Hematopoietic multipotent progenitor cell treated with erythropoietin and hydrocortisone succinate and interleukin-3 and kit ligand, for 4 days (in vitro differentiated cells): ENCODE measurements around the gene SLC19A2.
"Not testable (repeated sequence)": the region's sequence is repeated elsewhere in the genome, so short reads cannot be mapped to it uniquely, and the experiment has no call there.

Source experiments
- DNase-seq: peaks from one replicate; pipeline ENCODE4 v3.0.0-alpha.2; 2015

The SLC19A2 gene, protein sequence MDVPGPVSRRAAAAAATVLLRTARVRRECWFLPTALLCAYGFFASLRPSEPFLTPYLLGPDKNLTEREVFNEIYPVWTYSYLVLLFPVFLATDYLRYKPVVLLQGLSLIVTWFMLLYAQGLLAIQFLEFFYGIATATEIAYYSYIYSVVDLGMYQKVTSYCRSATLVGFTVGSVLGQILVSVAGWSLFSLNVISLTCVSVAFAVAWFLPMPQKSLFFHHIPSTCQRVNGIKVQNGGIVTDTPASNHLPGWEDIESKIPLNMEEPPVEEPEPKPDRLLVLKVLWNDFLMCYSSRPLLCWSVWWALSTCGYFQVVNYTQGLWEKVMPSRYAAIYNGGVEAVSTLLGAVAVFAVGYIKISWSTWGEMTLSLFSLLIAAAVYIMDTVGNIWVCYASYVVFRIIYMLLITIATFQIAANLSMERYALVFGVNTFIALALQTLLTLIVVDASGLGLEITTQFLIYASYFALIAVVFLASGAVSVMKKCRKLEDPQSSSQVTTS

GRCh38 chr1:169485431-169486280 lies at the start of gene SLC19A2:
SLC19A2 (minus strand) TSS chr1:169485944; CDS start chr1:169485766, 178 bp downstream.
- DNase-seq = peak; percentile 100

- no peak for DNase-seq
Measured at GRCh38 chr1:169534653-169535052, 48.9 kb upstream of the SLC19A2 start.

DNA sequence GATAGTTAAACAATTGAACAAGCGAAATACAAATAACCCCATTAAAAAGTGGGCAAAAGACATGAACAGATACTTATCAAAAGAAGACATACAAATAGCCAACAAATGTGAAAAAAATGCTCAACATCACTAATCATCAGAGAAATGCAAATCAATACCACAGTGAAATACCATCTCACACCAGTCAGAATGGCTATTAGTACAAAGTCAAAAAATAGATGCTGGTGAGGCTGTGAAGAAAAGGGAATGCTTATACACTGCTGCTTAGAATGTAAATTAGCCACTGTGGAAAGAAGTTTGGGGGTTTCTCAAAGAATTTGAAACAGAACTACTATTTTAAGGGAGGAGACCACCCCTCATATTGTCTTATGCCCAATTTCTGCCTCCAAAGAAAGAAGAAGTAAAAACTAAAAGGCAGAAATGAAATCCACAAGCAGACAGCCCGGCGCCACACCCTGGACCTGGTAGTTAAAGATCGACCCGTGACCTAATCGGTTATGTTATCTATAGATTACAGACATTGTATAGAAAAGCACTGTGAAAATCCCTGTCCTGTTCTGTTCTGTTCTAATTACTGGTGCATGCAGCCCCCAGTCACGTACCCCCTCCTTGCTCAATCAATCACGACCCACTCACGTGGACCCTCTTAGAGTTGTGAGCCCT lies 47.9 kb upstream of the SLC19A2 start:
- not testable (repeated sequence) for DNase-seq

DNA sequence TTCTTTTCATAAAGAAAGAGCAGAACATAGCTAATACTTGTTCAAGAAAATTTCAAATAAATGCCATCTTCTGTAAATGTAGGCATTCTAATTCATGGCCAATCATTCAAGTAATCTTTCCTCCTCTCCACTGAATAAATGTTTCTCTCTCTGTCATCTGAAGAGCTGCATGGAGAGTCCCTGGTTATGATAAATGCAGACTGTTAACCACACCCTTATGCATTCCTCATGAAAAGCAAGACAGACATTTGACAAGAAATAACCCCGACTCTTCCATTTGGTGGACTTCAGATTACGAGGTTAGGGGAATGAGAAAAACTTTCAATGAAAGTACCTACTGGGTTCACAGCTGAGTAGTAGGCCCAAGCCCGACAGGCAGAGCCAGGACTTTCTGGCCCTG lies 44.7 kb upstream of the SLC19A2 start:
- DNase-seq = no peak

DNA sequence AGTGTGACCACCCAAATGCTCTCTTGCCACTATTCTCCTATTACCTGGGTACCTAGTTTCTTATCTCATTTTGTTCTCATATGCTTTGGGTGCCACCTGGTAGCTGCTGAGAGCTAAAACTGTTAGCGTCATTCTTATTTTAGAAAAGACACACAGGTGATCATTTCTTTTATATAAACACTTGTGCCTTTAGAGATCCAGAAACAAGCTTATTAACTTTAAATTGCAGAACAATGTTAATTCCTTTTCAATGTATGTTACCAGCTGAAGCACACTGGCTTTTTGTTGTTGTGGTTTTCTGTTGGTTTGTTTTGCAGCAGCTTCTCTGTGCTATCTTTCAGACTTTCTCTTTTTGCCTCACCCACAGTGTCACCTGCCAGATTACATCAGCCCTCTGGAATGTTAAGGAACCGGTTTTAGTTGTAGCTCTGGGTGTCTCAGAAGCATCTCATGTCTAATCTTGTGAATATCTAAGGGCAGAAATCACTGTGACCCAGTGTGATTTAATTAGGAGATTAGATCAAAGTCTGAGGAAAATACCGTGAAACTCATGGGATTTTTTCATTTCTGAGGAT lies 43.4 kb upstream of the SLC19A2 start:
- DNase-seq = peak; percentile 38

- peak; percentile 52 for DNase-seq
Measured at GRCh38 chr1:169528215-169529067, 42.7 kb upstream of the SLC19A2 start.

DNA sequence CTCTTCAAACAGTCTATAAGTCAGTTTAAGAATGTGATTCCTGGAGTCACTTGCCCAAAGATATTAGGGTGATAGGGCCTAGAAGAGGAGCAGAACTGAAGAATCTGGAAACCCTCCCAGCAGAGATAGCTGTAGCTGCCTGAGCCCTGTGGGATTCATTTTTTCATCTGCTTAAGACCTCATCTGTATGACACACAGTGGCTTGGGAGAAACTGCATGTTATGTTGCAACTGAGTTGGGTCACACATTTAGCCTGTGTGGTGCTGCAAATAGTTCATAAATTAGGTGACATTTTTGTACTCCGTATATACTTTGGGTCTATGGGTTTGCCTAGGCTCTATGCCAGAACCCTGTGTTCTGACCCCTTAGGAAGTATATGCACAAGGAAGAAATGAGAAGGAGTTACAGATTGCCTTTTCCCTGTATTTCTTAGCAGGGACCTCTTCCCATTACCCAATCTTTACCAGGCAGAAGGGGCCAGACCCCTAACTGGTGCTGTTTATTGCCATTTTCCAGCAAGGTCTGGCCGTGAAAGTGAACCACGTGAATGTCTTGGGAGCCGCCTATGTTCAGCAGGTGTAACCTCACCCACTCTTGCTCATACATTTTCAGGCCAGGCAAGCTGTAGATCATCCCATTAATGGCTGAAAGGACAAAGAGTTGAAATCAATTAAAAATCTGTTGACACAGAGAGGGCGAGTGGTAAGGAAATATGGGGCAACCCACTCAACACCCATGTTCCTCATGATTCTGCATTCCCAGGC lies 41.9 kb upstream of the SLC19A2 start:
- DNase-seq = peak; percentile 35

GRCh38 chr1:169527001-169527400 lies 41.3 kb upstream of the SLC19A2 start:
- DNase-seq = no peak

DNA sequence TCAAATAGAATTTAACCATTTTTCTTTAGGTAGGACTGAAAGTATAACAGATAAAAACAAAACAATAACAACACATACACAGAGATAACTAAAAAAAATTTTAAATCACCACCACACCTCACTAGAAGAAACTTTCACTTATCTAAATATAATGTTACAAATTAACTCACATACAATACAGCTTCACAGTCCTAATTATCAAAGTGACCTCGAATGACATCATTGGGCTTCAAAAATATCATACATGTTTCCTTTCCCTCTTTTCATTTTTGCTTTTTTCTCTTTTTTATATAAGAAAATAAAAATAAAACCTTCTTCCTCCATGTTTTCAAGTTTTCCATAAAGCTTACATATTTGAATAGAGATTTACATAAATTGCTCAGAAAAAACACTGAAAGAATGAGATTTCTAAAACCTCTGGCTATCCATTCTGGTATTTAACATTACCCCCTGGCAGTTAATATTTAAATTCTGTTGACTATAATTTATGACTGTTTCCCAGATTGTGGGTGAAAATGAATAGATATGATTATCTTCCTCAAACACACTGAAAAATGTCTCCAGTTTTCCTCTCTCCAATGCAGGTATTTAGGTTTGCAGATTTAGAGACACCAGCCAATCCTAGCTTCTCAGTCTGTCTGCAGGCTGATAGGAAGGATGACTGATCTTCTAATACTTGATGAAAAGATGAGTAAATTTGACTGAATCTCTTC lies 40.5 kb upstream of the SLC19A2 start:
- no peak for DNase-seq

DNA sequence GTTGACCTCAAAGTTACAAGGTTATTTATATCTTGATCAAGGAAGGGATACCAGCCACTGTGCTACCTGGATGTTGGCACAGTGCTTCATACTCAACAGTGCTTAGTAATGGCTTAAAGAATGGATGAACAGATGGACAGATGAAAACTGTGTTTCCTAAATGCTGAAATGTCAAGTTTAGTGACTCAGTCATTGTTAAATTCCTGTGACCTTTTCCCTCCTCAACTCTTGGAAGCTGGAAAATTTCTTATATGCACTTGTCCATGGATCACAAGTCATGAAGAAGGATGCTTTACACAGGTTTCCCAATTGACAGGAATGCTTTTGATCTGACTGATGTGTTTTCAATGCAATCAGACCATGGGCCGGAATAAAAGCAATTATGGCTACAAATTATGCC lies 39.6 kb upstream of the SLC19A2 start:
- no peak for DNase-seq

GRCh38 chr1:169523904-169524303 lies 38.2 kb upstream of the SLC19A2 start:
- DNase-seq = no peak

DNA sequence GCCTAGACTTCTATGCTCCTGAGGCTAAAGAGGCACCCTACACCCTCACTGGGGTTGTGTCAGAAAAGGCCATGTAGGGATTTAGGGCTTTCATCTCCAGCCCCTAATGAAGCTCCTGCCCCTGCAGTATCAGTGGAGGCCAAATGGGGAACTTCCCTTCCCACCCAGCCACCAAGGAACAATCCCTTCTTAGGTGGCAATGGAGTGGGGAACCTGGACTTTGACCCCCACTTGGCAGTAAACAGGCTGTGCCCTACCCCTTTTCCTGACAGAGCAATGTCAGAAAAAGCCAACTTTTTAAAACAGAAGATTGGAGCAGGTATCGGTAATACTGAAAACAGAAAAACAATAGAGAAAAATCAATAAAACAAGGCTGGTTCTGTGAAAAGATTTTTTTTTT lies 35.5 kb upstream of the SLC19A2 start:
- no peak for DNase-seq

DNA sequence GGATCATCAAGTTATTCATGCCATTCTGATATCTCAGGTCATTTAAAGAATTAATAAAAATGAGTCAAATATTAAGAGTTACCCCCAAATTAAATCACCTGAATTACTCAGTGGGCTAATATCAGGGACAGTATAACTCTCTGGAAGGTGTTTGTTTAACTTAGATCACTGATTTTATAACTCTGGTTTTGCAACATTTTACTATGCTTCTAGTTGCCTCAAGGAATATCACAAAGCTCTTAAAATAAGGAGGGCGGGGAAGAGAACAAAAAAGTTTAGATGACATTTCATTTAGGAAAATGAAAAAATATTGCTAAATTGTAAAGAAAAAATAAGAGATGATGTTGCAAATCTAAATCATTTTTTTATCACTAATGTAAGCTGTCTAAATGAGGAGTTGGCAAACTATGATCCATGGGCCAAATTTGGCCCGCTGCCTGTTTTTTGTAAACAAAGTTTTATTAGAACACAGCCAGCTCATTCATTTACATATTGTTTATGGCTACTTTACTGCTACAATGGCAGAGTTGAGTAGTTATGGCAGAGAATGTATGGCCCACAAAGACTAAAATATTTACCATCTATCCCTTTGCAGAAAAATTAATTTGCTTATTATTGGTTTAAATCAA lies 31.9 kb upstream of the SLC19A2 start:
- no peak for DNase-seq

- no peak for DNase-seq
Measured at GRCh38 chr1:169515641-169516040, 29.9 kb upstream of the SLC19A2 start.

GRCh38 chr1:169514566-169515270 lies 29.0 kb upstream of the SLC19A2 start:
- no peak for DNase-seq

- peak; percentile 47 for DNase-seq
Measured at GRCh38 chr1:169513208-169513607, 27.5 kb upstream of the SLC19A2 start.

DNA sequence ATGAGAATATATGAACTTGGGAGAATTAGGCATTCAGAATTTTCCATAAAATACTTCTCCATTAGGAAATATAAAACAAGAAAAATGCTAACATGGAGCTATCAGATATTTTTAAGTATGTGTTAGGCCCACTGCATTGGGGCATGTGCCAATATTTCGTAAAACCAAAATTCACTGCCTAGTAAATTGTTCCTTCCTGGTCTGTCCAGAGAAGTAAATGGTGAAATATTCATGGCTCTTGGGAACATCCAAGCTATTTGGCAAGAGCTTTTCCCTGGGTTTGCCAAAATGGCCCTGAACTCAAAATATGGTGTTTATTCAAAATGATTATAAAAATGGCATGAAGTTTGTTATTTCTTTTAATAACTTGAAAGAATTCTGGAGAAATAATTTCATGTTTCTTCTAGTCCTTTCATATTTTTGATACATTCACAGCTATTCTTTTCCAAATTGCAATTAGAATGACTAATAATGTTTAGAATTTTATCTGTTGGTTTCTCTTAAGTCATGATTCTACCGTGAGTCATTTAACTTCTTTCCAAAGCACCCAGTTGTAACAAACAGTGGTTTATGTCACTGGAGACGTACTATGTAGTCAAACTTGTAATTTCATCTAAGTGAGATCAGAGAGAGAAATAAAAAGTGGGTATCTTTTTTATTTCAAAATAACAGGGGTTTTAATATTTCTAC lies 25.7 kb upstream of the SLC19A2 start:
- no peak for DNase-seq

GRCh38 chr1:169510060-169510459 lies 24.3 kb upstream of the SLC19A2 start:
- DNase-seq = no peak

GRCh38 chr1:169509354-169509753 lies 23.6 kb upstream of the SLC19A2 start:
- DNase-seq = peak; percentile 40
